HG02970 (cell line): ENCODE measurements around the gene SULT2B1.
"Not testable (repeated sequence)": the region's sequence is repeated elsewhere in the genome, so short reads cannot be mapped to it uniquely, and the experiment has no call there.

Experiments
- ATAC-seq: cut with Tn5 transposase; IDR thresholded peaks from one replicate; pipeline ENCODE4 v1.9.1; 2021; ENCODE audit warnings: mild to moderate bottlenecking, moderate library complexity, moderate number of reproducible peaks; ENCODE audit not compliant: unreplicated experiment, low FRiP score

Gene SULT2B1

GRCh38 chr19:48556163-48556562, 4.2 kb downstream of the SULT2B1 start:
- no peak for ATAC-seq

GRCh38 chr19:48556825-48557224, 4.9 kb downstream of the SULT2B1 start:
- ATAC-seq, result no peak

GRCh38 chr19:48558018-48558684, 6.2 kb downstream of the SULT2B1 start:
- ATAC-seq, result no peak

- no peak for ATAC-seq
Observed at GRCh38 chr19:48560095-48560530, 8.1 kb downstream of the SULT2B1 start.

GRCh38 chr19:48561412-48561811, 9.4 kb downstream of the SULT2B1 start:
- no peak for ATAC-seq

- no peak for ATAC-seq
Observed at GRCh38 chr19:48565090-48565489, 13.1 kb downstream of the SULT2B1 start.

GRCh38 chr19:48568345-48568886, 16.4 kb downstream of the SULT2B1 start:
- no peak for ATAC-seq

GRCh38 chr19:48569814-48570213, 17.8 kb downstream of the SULT2B1 start:
- no peak for ATAC-seq

GRCh38 chr19:48571378-48572162, 19.6 kb downstream of the SULT2B1 start:
- no peak for ATAC-seq

- ATAC-seq, result no peak
Observed at GRCh38 chr19:48573163-48573505, 21.2 kb downstream of the SULT2B1 start.

- no peak for ATAC-seq
Observed at GRCh38 chr19:48575931-48576622, 24.1 kb downstream of the SULT2B1 start.

GRCh38 chr19:48577908-48578307, 25.9 kb downstream of the SULT2B1 start:
- ATAC-seq, result not testable (repeated sequence)

- ATAC-seq, result no peak
Observed at GRCh38 chr19:48578891-48579290, 26.9 kb downstream of the SULT2B1 start.

- ATAC-seq, result no peak
Observed at GRCh38 chr19:48582168-48582567, 30.2 kb downstream of the SULT2B1 start.

GRCh38 chr19:48587387-48587786, 35.4 kb downstream of the SULT2B1 start:
- no peak for ATAC-seq

GRCh38 chr19:48588670-48589401, 36.9 kb downstream of the SULT2B1 start:
- no peak for ATAC-seq

- ATAC-seq, result no peak
Observed at GRCh38 chr19:48591021-48591420, 39.0 kb downstream of the SULT2B1 start.

- no peak for ATAC-seq
Observed at GRCh38 chr19:48595171-48595570, 43.2 kb downstream of the SULT2B1 start.

- no peak for ATAC-seq
Observed at GRCh38 chr19:48595833-48596232, 43.9 kb downstream of the SULT2B1 start.

- no peak for ATAC-seq
Observed at GRCh38 chr19:48596237-48596636, 44.3 kb downstream of the SULT2B1 start.
